NB4 (cell line): Measurements from ENCODE around the gene TENM4.
A peak's percentile ranks its signal among the peaks of the same experiment; 100 is the strongest.

Experiments
- DNase-seq: peaks from one replicate; pipeline ENCODE4 v3.0.0; 2010; ENCODE audit warnings: low read depth
- H3K4me3 ChIP-seq: one replicate; pipeline ENCODE4 v1.5.1; 2011; ENCODE audit warnings: mild to moderate bottlenecking, low read depth, low read length, moderate library complexity
- MYC ChIP-seq: IDR thresholded peaks from 2 replicates; pipeline ENCODE4 v1.6.1; 2011; ENCODE audit warnings: low read depth, low read length
- POLR2A ChIP-seq: IDR thresholded peaks from 2 replicates; pipeline ENCODE4 v1.6.1; 2011; ENCODE audit warnings: mild to moderate bottlenecking; ENCODE audit not compliant: insufficient read length; ENCODE audit errors: extremely low read depth
- TF ChIP-seq, protein P1 (sequence below): IDR thresholded peaks from 2 replicates; pipeline ENCODE4 v1.6.1; 2011; ENCODE audit warnings: low read depth, low read length
- TF ChIP-seq, protein P2 (sequence below): IDR thresholded peaks from one replicate; pipeline ENCODE4 v1.5.1; 2012; ENCODE audit warnings: low read depth, low read length

The TENM4 gene

DNA sequence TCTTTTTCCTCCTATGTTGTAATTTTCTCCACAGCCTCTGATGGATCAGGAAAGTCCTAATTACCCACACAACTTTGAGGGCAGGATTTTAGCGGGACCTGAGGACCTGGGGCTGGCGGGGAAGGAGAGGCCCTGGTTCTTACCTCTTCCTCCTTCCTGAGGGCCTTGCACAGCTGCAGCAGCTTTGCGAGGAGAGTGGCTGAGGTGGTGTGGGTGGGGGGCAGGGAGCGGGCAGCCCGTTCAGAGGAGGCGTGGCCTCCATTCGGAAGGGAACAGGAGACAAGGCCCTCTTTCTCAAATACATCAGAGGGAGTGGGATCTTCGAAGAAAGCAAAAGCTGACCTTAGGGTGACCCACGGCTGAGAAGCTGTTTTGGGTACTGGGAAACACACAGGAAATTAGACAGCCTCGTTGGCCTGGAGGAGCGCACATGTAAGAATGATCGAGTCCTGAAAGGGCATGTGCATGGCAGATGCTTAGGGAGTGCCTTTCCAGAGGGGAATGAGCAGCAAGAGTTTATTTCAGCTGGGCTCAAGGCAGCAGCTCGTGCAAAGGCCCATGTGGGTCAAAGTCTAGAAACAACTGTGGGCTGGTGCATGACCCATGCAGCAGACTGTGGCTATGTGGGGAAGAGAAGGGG lies 789.6 kb downstream of the TENM4 start:
- no peak for TF ChIP-seq MYC
- TF ChIP-seq, protein P1, sequence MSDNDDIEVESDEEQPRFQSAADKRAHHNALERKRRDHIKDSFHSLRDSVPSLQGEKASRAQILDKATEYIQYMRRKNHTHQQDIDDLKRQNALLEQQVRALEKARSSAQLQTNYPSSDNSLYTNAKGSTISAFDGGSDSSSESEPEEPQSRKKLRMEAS = no peak
- TF ChIP-seq, protein P2, sequence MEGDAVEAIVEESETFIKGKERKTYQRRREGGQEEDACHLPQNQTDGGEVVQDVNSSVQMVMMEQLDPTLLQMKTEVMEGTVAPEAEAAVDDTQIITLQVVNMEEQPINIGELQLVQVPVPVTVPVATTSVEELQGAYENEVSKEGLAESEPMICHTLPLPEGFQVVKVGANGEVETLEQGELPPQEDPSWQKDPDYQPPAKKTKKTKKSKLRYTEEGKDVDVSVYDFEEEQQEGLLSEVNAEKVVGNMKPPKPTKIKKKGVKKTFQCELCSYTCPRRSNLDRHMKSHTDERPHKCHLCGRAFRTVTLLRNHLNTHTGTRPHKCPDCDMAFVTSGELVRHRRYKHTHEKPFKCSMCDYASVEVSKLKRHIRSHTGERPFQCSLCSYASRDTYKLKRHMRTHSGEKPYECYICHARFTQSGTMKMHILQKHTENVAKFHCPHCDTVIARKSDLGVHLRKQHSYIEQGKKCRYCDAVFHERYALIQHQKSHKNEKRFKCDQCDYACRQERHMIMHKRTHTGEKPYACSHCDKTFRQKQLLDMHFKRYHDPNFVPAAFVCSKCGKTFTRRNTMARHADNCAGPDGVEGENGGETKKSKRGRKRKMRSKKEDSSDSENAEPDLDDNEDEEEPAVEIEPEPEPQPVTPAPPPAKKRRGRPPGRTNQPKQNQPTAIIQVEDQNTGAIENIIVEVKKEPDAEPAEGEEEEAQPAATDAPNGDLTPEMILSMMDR = no peak
- TF ChIP-seq POLR2A = no peak
- no peak for DNase-seq
- no peak overlapping the region for H3K4me3 ChIP-seq

DNA sequence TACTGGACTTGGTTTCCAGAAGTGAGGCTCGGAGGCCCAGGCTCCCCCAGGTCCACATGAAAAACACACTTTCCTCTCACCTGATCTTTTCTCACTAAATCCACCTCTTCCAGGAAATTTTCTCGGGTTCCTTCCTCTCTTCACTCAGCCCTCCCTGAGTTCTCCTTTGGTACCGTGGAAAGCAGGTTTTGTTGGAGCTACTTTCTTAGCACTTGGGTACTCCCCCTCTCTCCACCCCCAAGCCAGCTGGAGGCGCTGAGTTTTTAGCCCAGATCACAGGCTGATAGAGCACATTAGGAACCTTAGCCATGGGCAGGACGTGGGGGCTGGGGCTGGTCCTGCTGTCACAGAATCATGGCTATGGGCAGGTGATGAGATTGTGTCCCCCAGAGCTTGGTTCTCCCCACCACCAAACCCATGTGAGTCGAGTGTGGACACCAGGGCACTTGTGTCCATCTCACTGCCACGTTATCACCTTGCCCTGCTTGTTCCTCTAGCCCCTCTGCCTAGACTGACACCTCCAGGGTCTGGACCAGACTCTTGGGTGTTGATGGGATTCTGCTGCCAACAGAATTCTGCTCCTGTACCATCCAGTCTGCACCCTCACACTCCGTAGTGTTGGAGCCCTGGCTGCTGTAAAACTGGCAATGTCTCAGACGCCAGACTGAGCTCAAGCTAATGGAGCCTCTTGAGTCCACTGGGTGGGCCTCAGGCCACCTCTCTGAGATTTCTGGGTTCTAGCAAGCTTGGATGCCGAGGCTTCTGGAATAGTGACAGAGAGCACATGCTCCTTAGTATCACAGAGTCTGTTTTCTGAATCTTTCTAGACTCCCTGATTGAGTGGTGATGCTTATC lies 791.2 kb downstream of the TENM4 start:
- H3K4me3 ChIP-seq = no peak overlapping the region
- TF ChIP-seq, protein P1 = no peak
- DNase-seq = no peak

DNA sequence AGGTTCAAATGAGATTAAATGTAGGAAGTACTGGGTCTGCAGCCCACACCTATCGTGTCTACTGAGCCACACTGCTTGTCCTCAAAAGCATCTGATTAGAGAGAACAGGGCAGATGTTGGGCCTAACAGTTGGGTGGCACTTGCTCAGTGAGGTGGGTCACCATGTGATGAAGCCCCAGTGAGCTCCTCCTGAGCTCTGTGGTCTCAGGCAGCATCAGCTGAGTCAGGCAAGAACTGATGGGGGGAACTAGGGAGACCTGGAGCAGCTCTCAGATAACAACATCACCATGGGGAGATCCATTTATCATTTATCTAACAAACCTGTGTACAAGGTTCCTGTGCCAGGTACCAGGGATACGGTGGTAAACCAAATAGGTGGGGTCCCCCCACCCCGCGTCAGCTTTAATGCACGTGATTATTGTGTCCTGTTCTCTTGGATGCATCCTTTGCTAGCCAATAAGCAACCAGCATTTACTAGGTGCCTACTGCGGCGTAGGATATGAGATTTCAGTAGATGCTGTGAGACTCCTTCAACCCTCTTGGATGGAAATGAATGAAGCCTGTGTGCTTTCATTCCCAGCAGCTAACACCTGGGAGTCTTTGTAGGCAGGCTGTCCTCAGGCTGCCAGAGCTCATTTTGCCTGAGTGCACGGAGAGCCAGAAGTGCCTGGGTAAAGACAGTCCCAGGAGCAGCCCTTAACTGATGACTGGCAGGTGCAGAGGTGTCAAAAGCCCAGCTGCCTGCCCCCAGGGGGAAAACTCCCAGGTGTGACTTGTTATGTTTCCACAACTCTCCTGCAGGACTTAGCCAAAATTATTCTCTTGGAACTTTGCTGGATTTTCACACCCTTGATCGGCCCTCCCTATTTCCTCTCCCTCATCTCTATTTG lies 792.6 kb downstream of the TENM4 start:
- DNase-seq = no peak
- TF ChIP-seq POLR2A = no peak
- no peak for TF ChIP-seq MYC
- TF ChIP-seq, protein P1 = no peak
- H3K4me3 ChIP-seq = no peak overlapping the region

DNA sequence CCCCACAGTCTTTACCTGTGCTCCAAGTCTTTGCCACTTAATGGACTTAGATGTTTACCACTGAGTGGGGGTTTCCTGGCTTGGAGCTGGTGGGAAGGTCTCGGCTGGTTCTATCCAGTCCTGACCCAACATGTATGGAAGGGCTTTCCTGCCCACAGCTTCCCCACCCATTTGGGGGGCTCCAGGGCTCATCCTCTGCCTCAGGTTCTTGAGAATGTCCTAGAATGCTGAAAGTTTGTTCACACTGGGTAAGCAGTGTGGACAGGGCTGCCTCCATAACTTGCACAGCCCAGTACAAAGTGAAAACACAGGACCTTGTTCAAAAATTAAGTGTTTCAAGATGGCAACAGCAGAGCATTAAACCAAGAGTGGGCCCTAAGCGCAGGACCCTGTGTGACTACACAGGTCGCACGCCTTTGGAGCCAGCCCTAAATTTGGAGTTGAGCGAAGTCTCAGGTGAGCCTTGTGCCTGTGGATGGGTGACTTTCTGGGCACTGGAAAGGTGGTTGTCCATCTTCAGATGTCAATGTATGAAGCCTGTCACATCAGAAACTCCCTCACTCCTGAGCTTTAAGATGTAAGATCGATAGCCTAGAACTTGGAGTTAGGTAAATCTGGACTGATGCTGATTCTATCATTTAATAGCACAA lies 793.4 kb downstream of the TENM4 start:
- no peak for DNase-seq
- no peak overlapping the region for H3K4me3 ChIP-seq
- TF ChIP-seq MYC = no peak
- TF ChIP-seq, protein P2 = no peak
- TF ChIP-seq POLR2A = no peak
- TF ChIP-seq, protein P1 = no peak

DNA sequence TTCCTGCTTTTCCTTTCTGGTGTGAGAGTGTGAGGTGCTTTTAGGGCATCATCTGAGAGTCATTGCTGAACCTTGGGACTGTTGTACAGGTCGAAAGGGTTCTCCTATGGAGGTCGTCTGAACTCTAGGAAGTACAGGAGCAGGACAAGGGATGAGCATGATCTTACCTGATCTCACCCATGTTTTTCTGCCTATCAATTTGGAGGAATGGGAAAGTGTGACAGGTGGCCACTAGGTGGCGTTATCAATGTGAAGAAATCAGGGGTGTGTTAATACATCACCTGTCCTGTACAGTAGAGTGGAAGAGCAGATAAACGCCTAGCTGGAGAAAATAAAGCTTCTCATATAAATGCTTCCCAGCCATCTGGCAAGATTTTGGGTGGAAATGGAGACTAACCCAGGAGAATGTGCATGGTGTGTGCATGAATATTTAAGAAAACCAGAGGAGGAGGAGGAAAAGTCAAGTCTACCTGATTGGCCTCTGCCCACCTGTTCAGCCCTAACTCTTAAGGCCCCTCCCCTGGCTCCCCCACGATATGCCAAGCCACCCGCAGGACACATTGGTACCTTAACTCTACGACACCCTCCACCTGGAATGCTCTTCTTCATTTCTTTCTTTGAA lies 794.2 kb downstream of the TENM4 start:
- peak; percentile 50 for DNase-seq

More for the DNA sequence above, 794.2 kb downstream of the TENM4 start:
- H3K4me3 ChIP-seq = no peak overlapping the region
- TF ChIP-seq, protein P2 = peak; percentile 91
- TF ChIP-seq, protein P1 = no peak
- TF ChIP-seq MYC = no peak
